Measurements from ENCODE around the gene HAUS6.
"Not testable (repeated sequence)": the region's sequence is repeated elsewhere in the genome, so short reads cannot be mapped to it uniquely, and the experiment has no call there.

Gene HAUS6

DNA sequence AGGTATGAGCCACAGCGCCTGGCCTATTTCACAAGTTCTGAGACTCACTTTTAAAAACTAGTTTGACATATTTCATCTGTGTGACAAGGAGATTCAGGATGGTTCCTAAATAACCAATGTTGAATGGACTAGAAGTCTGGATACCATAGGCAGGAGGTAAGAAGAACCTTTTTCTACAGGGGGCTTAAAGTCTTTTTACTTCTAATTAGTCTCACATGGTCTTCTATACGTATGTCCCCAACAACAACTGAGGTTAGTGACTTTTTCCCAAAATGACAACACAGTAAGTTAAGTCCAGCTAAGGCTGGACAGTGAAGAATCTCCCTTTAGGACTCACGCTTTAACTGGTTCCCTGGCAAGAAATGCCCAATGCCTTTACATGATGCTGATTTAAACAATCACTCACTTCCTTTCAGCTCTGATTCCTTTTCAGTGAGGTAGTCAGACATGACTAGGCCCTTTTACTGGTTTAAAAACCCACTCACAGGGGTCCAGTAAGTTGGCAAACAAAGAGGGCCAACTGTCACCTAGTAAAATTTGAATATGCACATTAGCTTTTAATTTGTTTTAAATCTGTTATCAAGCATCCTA, 12.1 kb upstream of the HAUS6 start:
- no peak for DNase-seq

- no peak for DNase-seq
Observed at GRCh38 chr9:19113964-19114679, 11.4 kb upstream of the HAUS6 start.

DNA sequence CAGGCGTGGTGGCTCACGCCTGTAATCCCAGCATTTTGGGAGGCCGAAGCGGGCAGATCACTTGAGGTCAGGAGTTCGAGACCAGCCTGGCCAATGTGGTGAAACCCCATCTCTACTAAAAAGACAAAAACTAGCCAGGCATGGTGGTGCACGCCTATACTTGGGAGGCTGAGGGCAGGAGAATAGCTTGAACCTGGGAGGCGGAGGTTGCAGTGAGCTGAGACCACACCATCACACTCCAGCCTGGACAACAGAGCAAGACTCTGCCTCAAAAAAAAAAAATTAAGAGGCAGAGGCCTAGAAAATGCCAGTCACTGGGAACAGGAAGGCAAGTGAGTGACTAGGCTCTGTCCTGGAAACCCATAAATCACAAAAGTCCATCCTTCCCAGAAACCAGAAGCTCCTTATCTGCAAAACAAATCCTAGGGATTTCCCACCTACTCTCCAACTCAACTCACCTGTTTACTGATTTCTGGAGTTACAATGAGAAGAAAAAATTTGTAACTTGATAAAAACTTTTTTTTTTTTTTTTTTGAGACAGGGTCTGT, 10.4 kb upstream of the HAUS6 start:
- not testable (repeated sequence) for DNase-seq

GRCh38 chr9:19108038-19108437, 5.3 kb upstream of the HAUS6 start:
- DNase-seq, result no peak

GRCh38 chr9:19104515-19105282, 2.0 kb upstream of the HAUS6 start:
- no peak for DNase-seq

DNA sequence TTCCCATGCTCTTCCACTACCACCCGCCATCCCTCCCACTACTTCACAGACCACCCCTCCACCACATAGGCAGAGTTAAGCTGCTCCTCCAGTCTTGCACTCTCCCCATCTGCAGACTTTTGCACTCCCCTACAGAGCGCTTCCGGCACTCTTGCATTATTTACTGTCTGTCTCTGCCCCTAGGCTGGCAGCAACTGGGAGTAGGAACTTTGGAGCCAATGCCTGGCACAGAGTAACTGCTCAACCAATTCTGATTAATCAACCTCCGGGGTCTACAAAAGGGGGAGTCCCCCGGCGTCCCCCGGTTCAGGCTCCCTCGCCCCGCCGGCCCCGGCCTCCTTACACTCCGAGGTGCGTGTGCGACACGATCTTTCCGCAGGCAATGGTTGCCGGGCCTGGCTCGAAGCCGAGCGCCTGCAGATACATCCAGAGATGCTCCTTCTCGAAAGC, 498 bp downstream of the HAUS6 start:
- peak; percentile 14 to 55 for DNase-seq

GRCh38 chr9:19101203-19101602, 1.5 kb downstream of the HAUS6 start:
- no peak for DNase-seq

DNA sequence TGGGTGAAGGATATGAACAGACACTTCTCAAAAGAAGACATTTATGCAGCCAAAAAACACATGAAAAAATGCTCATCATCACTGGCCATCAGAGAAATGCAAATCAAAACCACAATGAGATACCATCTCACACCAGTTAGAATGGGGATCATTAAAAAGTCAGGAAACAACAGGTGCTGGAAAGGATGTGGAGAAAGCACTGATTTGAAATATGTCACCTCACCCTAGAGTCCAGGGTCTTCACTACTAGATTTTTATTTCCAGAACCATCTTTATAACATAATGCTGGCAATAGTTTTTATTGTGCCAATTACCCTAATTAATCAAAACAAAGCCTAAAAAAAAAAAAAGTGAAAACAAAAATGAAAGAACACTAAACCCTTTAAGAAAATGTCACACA, 5.3 kb downstream of the HAUS6 start:
- not testable (repeated sequence) for DNase-seq

DNA sequence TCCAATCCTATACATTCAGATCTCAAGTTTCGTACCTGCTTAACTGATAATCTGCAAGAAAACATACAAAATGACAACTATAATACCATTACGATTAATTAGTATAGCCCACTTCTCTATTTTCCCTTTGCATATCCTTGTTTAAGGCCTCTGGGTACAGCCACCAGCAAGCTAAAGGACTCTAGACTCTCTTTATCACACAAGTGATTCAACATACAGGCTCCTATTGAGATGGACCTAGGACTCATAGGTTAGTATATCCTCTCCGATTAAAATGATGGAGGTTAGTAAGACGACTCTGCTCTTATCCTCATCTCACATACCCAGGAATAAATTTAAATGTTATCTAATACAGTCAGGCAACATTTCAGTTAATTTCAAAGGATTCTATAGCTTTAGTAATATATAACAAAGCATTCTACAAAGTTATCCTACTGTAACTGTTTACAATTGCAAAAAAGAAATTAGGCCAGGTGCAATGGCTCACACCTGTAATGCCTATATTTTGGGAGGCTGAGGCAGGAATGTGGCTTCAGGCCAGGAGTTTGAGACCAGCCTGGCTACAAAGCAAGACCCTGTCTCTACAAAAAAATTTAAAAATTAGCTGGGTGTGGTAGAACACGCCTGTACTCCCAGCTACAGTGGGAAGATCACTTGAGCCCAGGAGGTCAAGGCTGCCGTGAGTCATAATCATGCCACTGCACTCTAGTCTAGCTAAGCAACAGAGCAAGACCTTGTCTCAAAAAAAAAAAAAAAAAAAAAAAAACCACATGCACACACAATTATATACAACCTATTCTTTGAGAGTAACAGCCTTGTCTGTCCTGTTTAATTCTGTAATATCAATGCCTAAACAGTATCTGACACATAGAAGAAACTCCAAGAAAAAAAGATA, 15.4 kb downstream of the HAUS6 start:
- DNase-seq, result no peak

- DNase-seq, result no peak
Observed at GRCh38 chr9:19085295-19085694, 17.4 kb downstream of the HAUS6 start.

- DNase-seq, result no peak
Observed at GRCh38 chr9:19074836-19075235, 27.9 kb downstream of the HAUS6 start.

DNA sequence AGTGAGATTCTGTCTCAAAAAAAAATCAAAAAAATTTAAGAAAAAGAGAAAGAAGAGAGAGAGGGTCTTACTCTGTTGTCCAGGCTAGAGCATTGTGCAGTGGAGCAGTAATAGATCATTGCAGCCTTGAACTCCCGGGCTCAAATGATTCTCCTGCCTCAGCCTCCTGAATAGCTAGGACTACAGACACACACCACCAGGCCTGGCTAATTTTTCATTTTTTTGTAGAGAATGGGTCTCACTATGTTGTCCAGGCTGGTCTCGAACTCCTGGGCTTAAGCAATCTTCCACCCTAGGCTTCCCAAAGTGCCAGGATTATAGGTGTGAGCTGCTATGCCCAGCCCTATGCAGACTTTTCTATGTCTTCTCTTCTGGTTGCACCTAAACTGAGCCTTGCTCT, 28.5 kb downstream of the HAUS6 start:
- no peak for DNase-seq

DNA sequence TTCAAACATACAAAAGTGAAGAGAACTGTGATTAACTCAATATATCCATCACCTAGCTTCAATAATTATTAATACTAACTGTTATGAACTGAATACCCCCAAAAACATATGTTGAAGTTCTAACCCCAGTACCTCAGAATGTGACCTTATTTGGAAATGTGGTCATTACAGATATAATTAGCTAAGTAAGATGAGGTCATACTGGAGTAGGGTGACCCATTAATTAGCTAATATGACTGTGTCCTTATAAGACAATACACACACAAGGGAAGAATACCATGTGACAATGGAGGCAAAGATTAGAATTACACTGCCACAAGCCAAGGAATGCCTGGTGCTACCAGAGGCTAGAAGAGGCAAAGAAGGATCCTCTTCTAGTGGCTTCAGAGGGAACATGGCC, 45.7 kb downstream of the HAUS6 start:
- no peak for DNase-seq

GRCh38 chr9:19050637-19051591, 51.8 kb downstream of the HAUS6 start:
- DNase-seq, result no peak

- DNase-seq, result no peak
Observed at GRCh38 chr9:19049917-19050636, 52.6 kb downstream of the HAUS6 start.

- peak; percentile 93 to 94 for DNase-seq
Observed at GRCh38 chr9:19048966-19049916, 53.5 kb downstream of the HAUS6 start, which contains the start of gene RRAGA. TSS of gene RRAGA (plus strand) at chr9:19049427. CDS start at chr9:19049660, 233 bp downstream.

DNA sequence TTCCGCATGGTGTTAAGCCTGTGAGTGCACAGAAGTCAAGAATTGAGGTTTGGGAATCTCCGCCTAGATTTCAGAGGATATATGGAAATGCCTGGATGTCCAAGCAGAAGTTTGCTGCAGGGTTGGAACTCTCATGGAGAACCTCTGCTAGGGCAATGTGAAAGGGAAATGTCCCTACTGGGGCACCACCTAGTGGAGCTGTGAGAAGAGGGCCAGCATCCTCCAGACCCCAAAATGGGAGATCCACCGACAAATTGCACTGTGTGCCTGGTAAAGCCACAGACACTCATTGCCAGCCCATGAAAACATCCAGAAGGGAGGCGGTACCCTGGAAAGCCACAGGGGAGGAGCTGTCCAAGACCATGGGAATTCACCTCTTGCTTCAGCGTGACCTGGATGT, 66.1 kb downstream of the HAUS6 start:
- no peak for DNase-seq

DNA sequence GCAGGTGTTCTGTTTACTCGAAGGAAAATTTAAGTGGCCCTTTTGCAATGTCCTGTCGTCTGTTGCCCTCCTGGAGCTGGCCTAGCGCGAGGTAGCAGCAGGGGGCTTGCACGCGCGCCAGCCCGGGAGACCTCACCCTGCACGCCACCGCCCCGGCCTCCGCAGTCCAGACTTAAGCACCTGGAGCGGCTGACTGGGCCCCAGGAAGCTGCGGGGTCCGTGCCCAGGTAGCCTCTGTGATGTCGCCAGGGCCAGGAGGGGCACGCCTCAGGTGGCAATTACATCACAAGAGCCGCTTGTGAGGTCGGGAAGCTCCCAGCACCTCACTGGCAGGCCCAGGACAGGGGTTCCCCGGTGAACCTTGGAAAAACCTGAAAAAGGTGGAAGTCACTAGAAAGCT, 69.7 kb downstream of the HAUS6 start, which contains the start of gene SAXO1:
Gene SAXO1 (minus strand): TSS at position 195 of the 400 bp plus-strand sequence. CDS start 301 bp downstream, outside the sequence.
- DNase-seq, result no peak

DNA sequence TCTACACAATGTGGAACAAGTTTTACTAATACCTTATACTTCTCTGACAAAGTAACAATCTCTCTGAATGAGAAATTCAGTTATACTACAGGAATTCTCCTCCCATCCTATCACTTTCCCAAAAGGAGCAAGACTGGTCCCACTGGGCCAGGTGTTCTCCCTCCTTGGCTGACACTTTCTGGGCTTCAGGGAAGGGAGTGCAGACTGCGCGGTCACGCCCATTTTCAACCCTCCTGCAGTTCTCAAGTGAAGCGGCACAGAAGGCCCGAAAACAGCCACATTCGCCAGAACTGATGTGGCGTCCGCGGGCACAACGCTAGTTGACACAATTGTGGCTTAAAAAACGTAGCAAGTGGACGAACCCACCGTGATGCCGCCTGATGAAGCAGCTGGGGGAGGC, 70.3 kb downstream of the HAUS6 start:
- DNase-seq, result no peak

All from stimulated activated CD4-positive, alpha-beta T cell treated with anti-CD3 and anti-CD28 coated beads, Interleukin-2, amount 100 ng/mL, for 24 hours (primary cell).